GM19397 (cell line): Measurements from ENCODE around the gene ITPR1.

Experiments used
- ATAC-seq: cut with Tn5 transposase; IDR thresholded peaks from one replicate; pipeline ENCODE4 v1.9.1; 2021; ENCODE audit warnings: mild to moderate bottlenecking, moderate library complexity; ENCODE audit not compliant: unreplicated experiment

Gene ITPR1

GRCh38 chr3:4797201-4797705, 304.1 kb downstream of the ITPR1 start:
- ATAC-seq, result no peak

DNA sequence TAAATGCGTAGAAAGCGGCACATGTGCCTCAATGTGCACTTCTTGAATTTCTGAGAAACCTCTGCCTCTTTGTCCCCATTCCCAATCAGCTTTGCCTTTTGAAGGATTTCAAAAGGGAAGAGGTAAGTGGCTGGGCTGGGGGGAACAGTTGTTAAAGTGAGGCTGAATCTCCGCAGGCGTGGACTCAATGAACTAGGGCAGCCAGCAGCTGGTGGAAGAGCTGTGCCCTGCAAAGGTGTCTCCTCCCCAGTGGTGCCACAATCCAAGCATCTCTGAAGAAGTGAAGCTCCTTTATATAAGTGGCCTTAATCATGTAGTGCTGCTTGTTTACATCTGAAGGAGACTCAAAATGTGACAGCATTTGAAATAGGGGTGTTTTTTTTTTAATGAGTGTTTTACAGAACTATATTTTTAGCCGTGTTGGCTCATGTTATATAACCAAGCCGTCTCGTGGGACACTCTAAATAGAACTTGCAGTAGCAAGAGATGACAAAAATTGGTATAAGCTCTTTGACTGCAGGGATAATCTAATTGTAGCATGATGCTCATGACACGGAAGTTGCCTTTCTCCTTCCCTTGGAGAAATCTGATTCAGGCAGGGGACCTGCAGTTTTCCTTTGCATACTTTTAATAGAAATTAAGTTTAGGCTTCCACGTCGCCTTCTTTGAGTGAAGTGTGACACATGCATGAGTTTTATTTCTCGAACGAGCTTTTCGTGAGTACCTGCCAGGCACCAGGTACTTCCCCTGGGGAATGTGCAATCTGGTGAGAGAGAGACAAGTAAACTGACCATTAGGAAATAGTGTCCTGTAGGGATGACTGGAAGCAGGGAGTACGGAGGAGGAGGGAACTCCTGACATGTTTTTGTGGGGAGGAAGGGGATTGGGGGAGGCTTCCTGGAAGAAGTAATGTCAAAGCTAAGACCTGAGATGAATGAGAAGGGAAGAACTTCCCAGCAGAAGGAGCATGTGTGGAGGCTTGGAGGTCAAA, 306.4 kb downstream of the ITPR1 start:
- ATAC-seq, result no peak

DNA sequence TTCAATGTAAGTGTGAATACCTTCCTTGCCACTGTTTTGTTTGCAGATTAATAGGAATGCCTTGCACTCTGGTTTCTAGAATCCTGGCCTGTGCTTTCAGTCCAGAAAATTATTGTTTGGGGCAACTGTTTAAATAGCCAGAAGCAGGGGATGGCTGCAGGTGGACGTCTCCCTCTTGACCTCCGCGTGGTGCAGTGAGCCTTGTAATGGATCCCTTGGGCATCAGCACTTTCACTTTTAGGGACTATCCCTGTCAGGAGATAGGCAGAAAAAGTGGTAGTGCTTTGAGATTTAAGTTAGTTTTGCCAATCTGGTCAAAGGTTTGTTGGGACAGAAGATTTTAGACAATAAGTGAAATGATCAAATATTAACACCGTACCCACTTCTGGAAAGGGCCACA, 307.4 kb downstream of the ITPR1 start:
- no peak for ATAC-seq

- no peak for ATAC-seq
These were observed 308.7 kb downstream of the ITPR1 start for GRCh38 chr3:4801892-4802291.

DNA sequence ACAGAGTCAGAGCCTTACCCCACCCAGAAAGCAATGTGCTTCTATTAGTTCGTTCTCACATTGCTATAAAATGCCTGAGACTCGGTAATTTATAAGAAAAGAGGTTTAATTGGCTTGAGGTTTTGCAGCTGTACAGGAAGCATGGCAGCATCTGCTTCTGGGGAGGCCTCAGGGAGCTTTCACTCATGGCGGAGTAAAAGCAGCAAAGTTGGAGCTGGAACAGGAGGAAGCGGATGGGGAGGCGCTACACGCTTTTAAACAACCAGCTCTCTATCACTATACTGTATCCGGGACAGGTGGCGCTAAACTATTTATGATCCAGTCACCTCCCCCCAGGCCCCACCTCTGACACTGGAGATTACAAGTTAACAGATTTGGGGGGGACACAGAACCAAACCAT, 309.8 kb downstream of the ITPR1 start:
- ATAC-seq, result no peak

DNA sequence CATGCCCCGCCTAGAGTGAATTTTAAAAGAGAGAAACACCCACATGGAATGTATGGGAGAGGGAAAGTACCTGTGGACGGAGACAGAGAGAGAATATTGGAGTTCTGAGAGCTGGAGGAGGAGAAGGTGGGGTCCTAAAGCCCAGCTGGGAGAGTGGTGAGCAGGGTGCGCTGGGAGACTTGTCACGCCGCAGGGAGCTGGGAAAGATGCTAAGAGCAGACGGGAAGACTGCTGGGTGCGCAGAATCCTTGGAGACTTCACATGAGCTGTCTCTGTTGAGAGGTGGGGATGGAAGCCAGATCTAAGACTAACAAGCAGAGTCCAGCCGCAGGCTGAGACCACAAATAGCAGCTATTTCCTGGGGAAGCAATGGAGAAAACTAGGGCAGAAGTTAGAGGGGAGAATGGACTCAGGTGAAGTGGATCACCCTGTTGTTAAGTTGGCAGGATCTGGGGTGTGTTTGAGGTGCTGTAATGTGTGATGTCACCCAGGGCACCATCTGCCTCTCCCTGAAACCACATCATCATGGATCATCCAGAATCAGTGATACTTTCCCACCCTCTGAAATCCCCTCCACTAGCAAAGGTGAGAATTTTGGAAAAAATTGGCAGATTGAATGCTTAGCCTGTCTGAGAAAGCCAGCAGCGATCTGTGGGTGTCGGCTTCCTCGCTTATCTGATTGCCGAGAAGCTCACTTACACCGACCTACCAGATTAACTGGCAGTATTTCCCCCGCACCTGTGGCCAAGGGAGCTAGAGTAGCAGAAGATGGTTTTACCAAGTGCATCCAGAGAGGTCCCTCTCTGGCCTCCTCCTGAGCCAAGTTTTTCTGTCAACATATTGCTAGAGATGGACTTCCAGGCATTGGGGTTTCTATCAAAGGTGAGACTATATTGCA, 311.3 kb downstream of the ITPR1 start:
- ATAC-seq, result no peak

DNA sequence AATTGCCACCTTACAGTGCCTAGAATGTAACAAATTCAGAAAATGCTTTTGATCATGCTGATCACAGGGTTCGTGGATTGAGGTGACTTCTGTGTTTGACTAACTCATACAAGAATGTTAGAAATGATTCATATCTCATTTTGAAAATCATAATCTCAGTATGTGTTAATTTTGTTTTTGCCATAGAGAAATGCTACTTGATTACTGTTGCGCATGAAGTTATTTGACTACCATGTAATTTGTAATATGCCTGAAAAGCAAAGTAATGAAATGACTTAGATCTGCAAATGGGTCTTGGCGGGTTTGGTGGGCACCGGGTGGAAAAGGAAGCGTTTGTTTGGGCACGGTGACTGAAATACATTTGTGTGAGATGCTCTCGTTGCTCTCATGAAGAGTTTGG, 312.5 kb downstream of the ITPR1 start:
- ATAC-seq, result no peak

GRCh38 chr3:4806535-4807108, 313.5 kb downstream of the ITPR1 start:
- no peak for ATAC-seq

DNA sequence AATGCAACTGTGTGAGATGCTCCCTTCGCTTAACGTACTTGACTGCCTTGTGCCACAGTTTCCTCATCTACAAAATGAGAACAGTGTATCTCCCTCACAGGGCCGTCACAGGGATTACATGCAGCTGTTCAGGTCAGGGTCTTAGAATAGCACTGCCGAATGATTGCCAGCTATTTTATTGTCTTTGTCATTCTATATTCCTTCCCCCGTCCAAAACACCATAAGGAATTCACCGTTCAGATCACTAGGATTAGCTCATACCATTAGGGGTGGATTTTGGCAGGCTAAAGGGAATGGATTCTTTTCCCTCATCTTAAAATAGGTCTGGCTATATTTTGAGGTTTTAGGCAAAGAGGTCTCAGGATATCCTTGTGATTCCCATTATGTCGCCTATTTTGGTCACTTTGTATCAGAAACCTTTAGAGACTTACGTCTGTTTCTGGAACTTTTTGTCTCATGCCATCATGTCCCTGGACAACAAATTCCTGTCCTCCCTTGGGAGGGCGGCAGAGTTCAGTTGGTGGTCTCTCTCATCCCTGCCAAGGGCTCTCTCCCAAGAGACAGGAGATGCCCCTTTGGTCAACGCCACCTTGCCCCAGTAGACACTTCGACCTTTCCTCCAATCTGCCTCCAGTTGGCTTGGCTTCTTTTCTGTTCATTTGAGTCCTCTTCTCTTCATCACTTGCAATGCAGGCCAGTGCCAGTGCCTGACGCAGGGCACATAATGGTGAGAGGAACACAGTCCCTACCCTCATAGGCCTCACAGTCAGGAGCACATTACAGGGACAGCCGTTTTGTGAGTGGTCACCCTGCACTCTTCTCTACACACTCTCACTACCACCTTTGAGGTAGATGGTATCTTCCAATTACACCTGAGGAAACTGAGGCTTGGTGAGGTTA, 314.5 kb downstream of the ITPR1 start:
- ATAC-seq, result no peak

GRCh38 chr3:4808637-4809036, 315.5 kb downstream of the ITPR1 start:
- ATAC-seq, result no peak

GRCh38 chr3:4809922-4810321, 316.8 kb downstream of the ITPR1 start:
- ATAC-seq, result no peak

DNA sequence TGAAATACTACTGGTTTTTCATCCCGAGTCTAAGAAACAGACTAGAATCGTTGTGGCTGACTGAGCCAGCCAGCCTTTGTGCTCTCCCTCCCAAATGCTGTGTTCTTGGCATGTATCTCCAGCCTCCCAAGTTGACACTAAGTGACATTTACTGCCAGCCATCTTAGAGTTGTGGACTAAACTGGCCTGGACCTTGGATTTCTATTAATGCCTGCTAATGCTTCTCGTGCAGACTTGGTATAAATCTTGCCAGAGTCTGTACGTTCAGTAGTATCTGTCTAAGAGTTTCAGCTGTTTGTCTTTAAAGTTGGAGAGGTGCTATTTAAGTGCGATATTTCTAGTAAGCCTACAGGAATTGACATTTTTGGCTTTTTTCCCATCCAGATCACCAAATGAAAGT, 319.4 kb downstream of the ITPR1 start:
- no peak for ATAC-seq

- no peak for ATAC-seq
These were observed 320.8 kb downstream of the ITPR1 start for GRCh38 chr3:4813909-4814304.

GRCh38 chr3:4814305-4814903, 321.3 kb downstream of the ITPR1 start:
- ATAC-seq, result no peak

DNA sequence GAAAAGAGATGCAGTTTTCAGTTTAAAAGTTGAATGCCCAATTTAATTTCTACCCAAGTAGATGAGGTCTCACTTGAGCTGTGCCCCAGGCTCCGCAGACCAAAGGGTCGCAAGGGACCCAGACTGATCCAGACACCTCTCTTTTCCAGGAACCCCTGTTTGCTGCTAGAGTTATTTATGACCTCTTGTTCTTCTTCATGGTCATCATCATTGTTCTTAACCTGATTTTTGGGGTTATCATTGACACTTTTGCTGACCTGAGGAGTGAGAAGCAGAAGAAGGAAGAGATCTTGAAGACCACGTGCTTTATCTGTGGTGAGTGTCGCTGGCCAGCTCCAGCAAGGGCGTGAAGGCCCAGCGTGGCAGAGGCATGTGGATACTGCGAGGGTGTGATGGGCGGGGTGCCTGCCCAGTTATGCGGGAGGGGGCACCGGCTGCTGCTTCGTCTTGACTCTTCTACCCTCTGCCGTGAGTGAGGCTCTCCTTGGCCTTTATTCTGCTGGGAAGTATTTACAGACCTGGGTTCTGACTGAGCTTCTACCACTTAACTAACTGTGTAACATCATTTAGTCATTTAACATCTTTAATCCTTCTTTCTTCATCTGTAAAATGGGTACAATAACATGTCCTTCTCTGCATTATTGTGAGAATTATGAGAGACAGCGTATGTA, 321.9 kb downstream of the ITPR1 start:
- ATAC-seq, result no peak

GRCh38 chr3:4816306-4816705, 323.2 kb downstream of the ITPR1 start:
- ATAC-seq, result no peak

DNA sequence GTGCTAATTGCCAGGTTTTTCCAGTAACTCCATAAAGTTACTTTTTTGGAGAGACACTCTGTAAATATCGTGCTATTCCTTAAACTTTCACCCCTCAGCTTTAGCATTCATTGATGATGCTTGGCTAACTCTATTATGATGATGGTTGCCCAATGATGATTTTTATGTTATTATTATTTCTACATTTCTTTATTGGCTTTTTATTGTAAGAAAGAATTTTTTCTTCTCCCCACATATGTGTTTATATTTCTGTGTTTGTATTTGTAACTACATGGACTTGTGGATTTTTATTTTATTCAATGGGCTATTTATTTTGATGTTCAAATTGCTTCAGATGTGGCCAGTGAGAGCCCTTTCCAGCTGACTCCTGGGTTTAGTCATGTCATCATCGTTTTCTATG, 323.6 kb downstream of the ITPR1 start:
- ATAC-seq, result no peak

DNA sequence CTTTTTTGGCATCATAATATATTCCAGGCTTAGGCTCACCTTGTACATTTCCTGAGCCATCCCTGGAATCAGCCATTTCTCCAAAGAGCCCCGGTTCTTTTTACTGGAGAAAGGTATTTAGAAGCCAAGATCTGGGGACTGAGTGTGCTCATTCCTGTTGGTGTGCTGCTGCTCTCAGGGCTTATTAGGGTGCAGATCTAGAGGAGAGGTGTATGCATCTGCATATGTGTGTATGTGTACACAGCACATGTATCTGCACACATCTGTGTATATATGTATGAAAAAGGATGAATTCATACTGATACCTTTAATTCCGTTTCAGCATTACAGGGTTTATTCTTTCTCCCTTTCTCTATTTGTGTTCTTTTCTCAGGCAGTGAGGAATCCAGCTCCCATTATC, 324.0 kb downstream of the ITPR1 start:
- ATAC-seq, result no peak

DNA sequence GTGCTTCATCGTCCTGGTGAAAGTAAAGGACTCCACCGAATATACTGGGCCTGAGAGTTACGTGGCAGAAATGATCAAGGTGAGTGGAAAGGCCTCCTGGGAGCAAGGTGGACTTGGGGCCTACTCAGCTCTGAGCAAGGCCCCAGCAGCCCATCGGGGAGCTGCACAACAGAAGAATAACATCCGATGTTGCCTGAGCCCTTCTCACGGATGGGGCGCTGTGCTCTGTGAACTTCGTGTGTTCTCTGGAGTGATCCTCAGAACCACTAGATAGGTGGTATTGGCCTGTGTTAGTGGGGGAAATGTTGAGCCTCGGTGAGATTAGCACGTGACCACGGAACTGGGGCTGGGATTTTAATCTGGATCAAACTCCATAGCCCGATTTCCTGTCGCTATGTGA, 325.0 kb downstream of the ITPR1 start:
- ATAC-seq, result no peak
